Umbilical cord (tissue), 2 donors: ENCODE results near the gene TBCD. TPM values are rescaled to one million over a fixed set of nuclear protein-coding genes. Genes with fewer than 3 reads are reported as not detected.
A peak's percentile ranks its signal among the peaks of the same experiment; 100 is the strongest.
"Not testable (repeated sequence)": the region's sequence is repeated elsewhere in the genome, so short reads cannot be mapped to it uniquely, and the experiment has no call there.

Experiments used
- DNase-seq: peaks from one replicate; pipeline ENCODE4 v3.0.0-alpha.2; 2015; ENCODE audit warnings: low spot score
- total RNA-seq: library from RNA; depleted of rRNA; stranded (reverse); fragments of >200 nt; gene quantifications from one replicate; pipeline ENCODE4 v1.2.3, GENCODE V29; 2014; ENCODE audit warnings: low replicate concordance; ENCODE audit not compliant: insufficient read depth

Gene TBCD
- total RNA-seq, 1 donor from 2014 or later, result 25.8 TPM

- DNase-seq, result no peak
These were observed 22.2 kb upstream of the TBCD start for GRCh38 chr17:82729479-82730260.

- no peak for DNase-seq
These were observed 19.6 kb upstream of the TBCD start for GRCh38 chr17:82732118-82732743.

- DNase-seq, result peak; percentile 59
These were observed 16.6 kb upstream of the TBCD start, which contains the start of gene FN3K for GRCh38 chr17:82734987-82735866. TSS of gene FN3K (plus strand) at chr17:82735615. CDS start at chr17:82735637, 22 bp downstream.

- no peak for DNase-seq
These were observed 15.2 kb upstream of the TBCD start for GRCh38 chr17:82736511-82737185.

GRCh38 chr17:82737967-82738877 is 13.6 kb upstream of the TBCD start:
- DNase-seq, result no peak

- DNase-seq, result no peak
These were observed 10.7 kb upstream of the TBCD start for GRCh38 chr17:82740906-82741759.

- no peak for DNase-seq
These were observed 8.3 kb upstream of the TBCD start for GRCh38 chr17:82743344-82744219.

GRCh38 chr17:82744736-82745135 is 7.1 kb upstream of the TBCD start:
- not testable (repeated sequence) for DNase-seq

GRCh38 chr17:82745524-82745923 is 6.3 kb upstream of the TBCD start:
- no peak for DNase-seq

GRCh38 chr17:82748756-82749155 is 3.1 kb upstream of the TBCD start:
- no peak for DNase-seq

- DNase-seq, result no peak
These were observed 1.5 kb upstream of the TBCD start for GRCh38 chr17:82750241-82750908.

- no peak for DNase-seq
These were observed 694 bp upstream of the TBCD start for GRCh38 chr17:82751171-82751570.

- DNase-seq, result peak; percentile 13
These were observed 721 bp downstream of the TBCD start for GRCh38 chr17:82752371-82753200.

- no peak for DNase-seq
These were observed 1.3 kb downstream of the TBCD start for GRCh38 chr17:82753201-82753464.

- DNase-seq, result peak; percentile 57
These were observed 2.7 kb downstream of the TBCD start for GRCh38 chr17:82754297-82755208.

GRCh38 chr17:82756166-82756565 is 4.3 kb downstream of the TBCD start:
- DNase-seq, result no peak
